NCI-H1105 (cell line): ENCODE measurements around the gene FHIT.
"Not testable (repeated sequence)": the region's sequence is repeated elsewhere in the genome, so short reads cannot be mapped to it uniquely, and the experiment has no call there.

Source experiments
- DNase-seq: peaks from one replicate; lab custom pipeline; 2025; lab: John Stamatoyannopoulos, UW

The FHIT gene

GRCh38 chr3:61111825-61112224 lies 139.4 kb downstream of the FHIT start:
- DNase-seq: no peak

GRCh38 chr3:61110576-61110975 lies 140.7 kb downstream of the FHIT start:
- no peak for DNase-seq

GRCh38 chr3:61108247-61109019 lies 142.8 kb downstream of the FHIT start:
- DNase-seq: no peak

- no peak for DNase-seq
Observed at GRCh38 chr3:61094608-61095007, 156.6 kb downstream of the FHIT start.

GRCh38 chr3:61093364-61093763 lies 157.9 kb downstream of the FHIT start:
- DNase-seq: no peak

- DNase-seq: no peak
Observed at GRCh38 chr3:61092870-61093269, 158.4 kb downstream of the FHIT start.

GRCh38 chr3:61090389-61091169 lies 160.7 kb downstream of the FHIT start:
- no peak for DNase-seq

GRCh38 chr3:61087465-61087864 lies 163.8 kb downstream of the FHIT start:
- no peak for DNase-seq

- DNase-seq: no peak
Observed at GRCh38 chr3:61081554-61081953, 169.7 kb downstream of the FHIT start.

GRCh38 chr3:61080737-61081445 lies 170.4 kb downstream of the FHIT start:
- no peak for DNase-seq

- no peak for DNase-seq
Observed at GRCh38 chr3:61078048-61078752, 173.1 kb downstream of the FHIT start.

GRCh38 chr3:61077551-61077950 lies 173.7 kb downstream of the FHIT start:
- no peak for DNase-seq

GRCh38 chr3:61074783-61075182 lies 176.5 kb downstream of the FHIT start:
- no peak for DNase-seq

GRCh38 chr3:61073566-61074165 lies 177.6 kb downstream of the FHIT start:
- DNase-seq: no peak

GRCh38 chr3:61068084-61068483 lies 183.2 kb downstream of the FHIT start:
- DNase-seq: no peak

GRCh38 chr3:61066800-61067199 lies 184.5 kb downstream of the FHIT start:
- DNase-seq: no peak

- not testable (repeated sequence) for DNase-seq
Observed at GRCh38 chr3:61066222-61066621, 185.0 kb downstream of the FHIT start.

GRCh38 chr3:61065451-61066011 lies 185.7 kb downstream of the FHIT start:
- DNase-seq: no peak

GRCh38 chr3:61061092-61061723 lies 190.0 kb downstream of the FHIT start:
- DNase-seq: no peak

- no peak for DNase-seq
Observed at GRCh38 chr3:61060411-61060861, 190.8 kb downstream of the FHIT start.

- DNase-seq: no peak
Observed at GRCh38 chr3:61058836-61059235, 192.4 kb downstream of the FHIT start.
